HG02840 (cell line): ENCODE measurements around the gene USP20.
A peak's percentile ranks its signal among the peaks of the same experiment; 100 is the strongest.
"Not testable (repeated sequence)": the region's sequence is repeated elsewhere in the genome, so short reads cannot be mapped to it uniquely, and the experiment has no call there.

Experiments used
- ATAC-seq: cut with Tn5 transposase; IDR thresholded peaks from one replicate; pipeline ENCODE4 v1.9.1; 2021; ENCODE audit warnings: mild to moderate bottlenecking, moderate library complexity, moderate number of reproducible peaks; ENCODE audit not compliant: unreplicated experiment, low FRiP score

The USP20 gene

DNA sequence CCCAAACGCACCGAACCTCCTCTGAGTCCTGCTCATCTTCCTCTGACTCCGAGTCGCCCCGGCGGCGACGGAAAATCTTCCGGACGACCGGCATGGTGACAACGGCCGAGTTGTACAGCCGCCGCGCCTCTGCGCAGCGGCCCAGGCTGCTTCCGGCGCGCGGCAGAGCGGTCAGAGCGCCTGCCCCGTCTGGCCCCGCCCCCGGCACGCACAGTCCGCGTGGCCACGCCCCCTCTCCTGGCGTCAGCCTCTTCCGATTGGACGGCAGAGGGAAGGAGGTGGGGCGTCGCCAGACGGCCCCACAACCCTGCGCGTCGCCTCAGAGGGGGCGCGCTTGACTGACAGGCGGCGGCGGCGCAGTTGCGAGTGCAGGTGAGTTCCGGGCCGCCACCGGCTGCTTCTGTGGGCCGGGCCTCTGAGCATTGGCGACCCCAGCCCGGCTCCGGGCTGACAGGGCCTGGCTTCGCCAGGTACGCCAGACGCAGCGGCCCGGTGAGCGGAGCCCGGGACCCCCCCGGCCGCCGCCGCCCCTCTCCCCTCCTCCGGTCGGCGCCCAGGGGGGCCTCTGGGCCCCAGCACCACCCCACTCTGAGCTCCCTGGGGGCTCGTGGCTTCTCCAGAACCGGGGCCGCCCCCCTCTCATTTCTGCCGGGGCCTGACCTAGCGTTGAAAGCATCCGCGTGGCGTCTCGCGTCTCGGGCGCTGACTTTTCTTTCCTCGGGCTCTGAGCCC is at the start of gene USP20, which contains the start of gene C9orf78:
Gene USP20 (plus strand): TSS at position 331 of the 732 bp plus-strand sequence. CDS start 17,098 bp downstream, outside the sequence.
Gene C9orf78 (minus strand): TSS at position 148 of the 732 bp plus-strand sequence. CDS start 54 bp downstream, at position 94.
- peak; percentile 92 for ATAC-seq

DNA sequence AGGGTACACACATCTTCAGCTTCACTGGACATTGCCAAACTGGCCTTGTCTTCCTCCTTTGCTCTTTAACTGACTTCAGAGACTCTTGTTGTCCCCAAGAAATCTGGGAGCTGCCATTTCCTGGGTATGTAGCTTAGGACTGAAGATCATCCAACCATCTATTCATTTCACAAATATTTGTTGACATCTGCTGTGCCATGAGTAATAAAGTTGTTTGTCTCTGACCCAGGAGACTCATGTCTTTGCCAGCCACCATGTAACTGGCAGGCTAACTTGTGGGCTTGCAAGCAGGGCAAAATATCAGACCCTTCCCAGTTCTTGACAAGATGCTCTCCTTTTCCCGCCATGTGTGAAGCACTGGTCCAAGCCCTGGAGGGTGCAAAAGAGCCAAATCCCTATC is 49.4 kb upstream of the USP20 start:
- ATAC-seq: no peak

DNA sequence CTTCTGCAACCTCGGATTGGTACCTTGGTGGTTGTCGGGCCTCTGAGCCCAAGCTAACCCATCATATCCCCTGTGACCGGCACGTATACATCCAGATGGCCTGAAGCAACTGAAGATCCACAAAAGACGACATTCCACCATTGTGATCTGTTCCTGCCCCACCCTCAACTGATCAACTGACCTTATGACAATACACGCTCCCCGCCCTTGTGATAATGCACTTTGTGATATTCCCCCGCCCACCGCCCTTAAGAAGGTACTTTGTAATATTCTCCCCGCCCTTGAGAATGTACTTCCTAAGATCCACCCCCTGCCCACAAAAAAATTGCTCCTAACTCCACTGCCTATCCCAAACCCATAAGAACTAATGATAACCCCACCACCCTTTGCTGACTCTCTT is 48.8 kb upstream of the USP20 start:
- no peak for ATAC-seq

DNA sequence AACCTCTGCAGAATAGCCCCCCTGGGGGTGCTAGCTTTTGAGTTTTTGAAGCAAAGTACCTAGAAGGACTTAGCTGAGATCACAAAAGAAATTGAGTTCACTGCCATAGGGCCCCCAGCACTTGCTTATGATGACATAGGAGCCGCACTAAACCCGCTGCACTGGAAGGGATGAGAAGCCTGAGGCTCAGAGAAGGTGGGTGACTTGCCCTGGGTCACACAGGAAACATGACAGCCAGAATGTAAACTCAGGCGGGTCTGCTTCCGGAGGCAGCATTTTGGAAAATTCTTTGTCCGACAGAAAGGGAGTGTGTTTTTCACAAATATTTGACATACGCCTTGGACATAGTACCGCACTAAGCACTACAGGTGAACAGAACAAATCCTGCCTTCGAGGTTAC is 40.7 kb upstream of the USP20 start:
- no peak for ATAC-seq

DNA sequence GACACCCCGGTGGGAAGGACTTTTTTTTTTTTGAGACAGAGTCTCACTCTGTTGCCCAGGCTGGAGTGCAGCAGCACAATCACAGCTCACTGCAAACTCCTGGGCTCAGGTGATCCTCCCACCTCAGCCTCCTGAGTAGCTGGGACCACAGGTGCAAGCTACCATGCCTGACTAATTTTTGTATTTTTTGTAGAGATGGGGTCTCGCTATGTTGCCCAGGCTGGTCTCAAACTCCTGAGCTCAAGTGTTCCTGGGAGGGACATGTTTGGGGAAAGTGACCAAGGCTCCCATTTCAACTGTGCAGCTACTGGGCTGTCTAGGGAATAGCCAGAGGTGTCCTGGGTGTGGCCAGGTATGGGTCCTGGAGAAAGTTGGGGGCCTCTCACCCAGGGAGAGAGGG is 39.2 kb upstream of the USP20 start:
- ATAC-seq: not testable (repeated sequence)

DNA sequence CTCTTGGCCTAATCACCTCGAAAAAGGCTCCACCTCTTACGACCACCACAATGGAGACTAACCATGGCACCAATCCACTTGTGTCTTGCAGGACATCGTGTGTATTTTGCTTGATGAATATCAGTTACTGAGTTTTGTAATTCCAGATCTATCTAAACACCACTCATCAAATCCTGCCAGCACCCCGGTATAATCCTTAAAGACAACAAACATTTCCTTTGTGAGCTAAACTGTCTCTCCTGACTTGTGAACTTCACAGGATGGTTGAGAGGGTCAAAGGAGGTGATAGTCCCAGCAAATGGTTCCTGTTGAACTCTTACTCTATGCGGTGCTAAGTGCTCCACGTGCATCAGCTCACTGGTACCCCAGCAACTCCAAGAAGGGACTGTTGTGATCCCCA is 36.3 kb upstream of the USP20 start:
- no peak for ATAC-seq

DNA sequence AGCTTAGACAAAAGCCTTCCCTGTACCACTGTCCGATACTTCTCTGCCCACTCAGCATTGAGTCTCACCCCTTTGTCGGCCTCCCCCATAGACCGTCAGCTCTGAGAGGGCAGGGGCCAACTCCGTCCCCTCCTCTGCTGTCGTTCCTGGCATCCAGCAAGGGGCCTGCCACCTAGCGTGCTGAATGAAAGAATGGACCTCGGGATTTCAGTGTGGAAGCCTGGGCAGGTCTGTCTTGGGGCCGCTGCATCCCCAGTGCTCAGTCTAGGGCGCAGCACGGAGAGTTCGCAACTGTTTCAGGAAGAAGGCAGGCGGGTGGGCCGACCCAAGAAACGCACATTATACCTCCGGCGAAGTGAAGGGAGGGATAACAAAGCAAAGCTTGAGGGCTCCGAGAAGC is 33.8 kb upstream of the USP20 start:
- ATAC-seq: no peak

DNA sequence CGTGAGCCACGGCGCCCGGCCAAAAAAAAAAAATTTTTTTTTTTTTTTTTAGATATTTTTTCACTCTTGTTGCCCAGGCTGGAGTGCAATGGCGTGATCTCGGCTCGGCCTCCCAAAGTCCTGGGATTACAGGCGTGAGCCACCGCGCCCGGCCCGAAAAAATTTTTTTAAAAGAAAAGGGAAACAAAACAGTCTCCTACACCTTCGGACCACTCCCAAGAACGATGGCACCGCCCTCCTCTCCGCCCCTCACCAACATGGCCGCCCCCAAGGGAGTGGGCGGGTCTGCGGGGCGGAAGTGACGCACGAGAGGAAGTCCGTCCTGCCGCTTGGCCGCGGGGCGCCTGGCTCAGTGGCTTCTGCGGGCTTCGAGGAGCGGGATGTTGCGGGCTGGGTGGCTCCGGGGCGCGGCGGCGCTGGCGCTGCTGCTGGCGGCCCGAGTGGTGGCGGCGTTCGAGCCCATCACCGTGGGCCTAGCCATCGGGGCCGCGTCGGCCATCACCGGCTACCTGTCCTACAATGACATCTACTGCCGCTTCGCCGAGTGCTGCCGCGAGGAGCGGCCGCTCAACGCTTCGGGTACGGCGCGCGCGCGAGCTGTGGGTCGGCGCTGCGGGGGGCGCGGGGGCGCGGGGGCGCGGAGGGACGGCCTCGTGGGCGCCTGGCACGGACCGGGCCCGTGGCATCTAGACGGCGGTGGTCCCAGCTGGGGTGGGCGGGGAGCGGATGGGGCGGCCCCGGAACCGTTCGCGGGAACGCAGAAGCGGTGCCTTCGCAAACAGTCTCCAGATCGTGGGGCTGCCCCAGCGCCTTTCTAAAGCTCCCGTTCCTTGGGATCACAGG is 32.2 kb upstream of the USP20 start, which contains the start of gene TOR1B:
Gene TOR1B (plus strand): TSS at position 352 of the 843 bp plus-strand sequence. CDS start 29 bp downstream, at position 381.
- ATAC-seq: peak; percentile 69

DNA sequence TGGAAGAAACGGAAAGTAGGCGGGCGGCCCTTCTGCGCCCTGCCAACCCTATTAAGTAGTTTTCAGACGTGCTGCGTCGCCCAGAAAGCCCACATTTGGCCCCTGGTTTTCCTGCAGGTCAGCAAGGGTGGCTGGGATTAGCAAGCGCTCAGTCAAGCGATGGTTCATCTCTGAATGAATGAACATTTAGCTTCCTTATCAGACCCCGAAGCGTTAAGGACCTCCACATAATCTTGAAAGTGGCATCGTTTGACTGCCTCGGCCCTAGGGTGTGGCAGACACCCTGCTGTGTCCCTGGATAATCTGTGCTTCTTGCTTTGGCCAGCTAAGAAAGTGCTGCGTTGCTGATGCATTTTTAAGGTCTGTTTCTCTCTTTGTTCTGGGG is 31.6 kb upstream of the USP20 start:
- peak; percentile 15 for ATAC-seq

DNA sequence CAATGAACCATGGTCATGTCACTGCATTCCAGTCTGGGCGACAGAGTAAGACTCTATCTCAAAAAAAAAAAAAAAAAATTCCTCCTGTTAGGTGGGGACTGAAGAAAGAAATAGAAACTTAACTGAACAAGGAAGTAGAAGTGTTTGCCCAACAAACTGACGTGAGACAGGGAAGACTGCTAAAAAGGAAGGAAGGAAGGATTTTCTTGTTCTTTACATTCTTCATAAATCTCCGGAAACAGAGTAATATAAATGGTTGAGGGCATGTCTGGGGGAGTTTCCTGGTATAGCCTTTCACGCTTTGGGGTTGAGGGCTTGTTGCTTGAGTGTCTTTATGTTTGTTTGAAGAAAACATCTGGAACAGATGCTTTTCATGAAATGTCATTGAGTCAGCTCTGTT is 29.2 kb upstream of the USP20 start:
- no peak for ATAC-seq

DNA sequence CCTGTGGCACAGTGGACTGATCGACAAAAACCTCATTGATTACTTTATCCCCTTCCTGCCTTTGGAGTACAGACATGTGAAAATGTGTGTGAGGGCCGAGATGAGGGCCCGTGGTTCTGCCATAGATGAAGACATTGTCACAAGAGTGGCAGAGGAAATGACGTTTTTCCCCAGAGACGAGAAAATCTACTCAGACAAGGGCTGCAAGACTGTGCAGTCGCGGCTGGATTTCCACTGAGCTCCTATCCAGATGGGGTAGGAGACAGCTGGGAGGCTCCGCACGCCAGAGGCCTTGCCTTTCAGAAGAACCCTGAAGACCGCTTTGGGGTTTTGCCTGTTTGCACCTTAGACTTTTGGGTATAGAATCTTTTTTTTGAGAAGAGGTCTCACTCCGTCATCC is 25.9 kb upstream of the USP20 start:
- no peak for ATAC-seq

DNA sequence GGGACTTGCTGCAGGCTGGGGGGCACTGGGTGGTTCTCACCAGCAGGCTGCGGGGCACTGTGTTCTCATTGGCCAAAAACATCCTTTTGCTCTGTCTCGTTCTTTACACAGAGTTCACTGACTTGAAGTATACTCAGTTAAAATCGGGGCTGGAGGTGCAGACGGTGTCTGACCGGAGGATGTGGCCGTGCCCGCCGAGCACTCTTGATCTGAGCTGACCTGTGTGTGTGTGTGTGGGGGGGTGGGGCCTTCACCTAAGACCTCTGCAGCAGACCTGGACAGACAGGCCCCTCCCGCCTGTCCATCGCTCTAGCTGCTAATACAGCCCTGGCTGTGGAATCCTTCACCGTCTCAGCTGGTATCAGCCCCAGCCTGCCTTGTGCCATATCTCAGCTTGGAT is 25.1 kb upstream of the USP20 start:
- ATAC-seq: no peak

DNA sequence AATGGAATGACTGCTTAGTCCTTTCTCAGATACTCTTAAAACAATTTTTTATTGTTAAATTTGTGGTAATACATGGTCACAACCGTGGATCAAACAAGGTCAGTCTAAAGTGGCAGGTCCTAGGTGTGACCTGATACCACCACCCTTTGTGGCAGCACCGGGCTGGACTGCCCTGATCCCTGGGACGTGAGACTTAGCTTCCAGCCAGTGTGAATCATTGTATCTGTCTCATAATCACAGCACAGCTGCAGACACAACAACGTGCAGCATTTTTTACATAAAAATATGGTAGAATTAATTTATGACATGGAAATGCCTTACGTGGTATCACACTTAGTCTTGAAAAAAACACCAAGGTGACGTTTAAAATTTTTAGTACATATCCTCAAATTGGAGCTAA is 24.5 kb upstream of the USP20 start:
- no peak for ATAC-seq

DNA sequence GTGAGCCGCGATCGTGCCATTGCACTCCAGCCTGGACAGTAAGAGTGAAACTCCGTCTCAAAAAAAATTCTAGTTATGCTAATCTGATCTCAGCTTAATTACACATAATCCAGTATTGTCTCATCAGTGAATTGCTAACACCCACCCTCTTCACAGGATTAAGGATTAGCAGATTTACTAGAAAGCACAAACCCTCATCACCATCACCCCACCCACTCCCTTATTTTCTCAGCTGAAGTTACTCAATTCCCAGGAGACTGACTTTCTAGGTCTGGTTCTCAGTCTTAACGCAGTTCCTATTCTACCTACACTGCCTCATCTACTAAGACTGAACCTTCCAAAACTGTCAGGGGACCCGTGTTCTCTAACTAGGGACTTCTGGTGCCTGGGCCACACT is 23.3 kb upstream of the USP20 start:
- no peak for ATAC-seq

DNA sequence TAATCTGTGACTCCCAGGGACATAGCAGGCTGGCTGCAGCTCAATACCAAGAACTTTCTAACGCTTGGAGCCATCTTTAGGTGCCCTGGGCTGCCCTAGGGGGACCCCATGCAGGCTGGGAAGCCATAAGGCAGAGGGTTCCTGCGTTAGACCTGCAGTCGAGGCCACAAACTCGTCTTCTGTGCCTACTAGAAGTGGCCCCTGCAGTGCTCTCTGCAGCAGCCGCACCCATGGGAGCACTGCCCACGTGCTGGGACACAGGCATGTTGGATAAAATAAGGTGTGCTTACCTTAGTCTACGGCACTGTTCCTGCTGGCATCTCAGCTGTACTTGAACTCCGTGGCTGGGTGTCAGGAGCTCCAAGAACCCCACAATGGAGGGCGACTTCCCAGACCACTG is 22.9 kb upstream of the USP20 start:
- no peak for ATAC-seq

DNA sequence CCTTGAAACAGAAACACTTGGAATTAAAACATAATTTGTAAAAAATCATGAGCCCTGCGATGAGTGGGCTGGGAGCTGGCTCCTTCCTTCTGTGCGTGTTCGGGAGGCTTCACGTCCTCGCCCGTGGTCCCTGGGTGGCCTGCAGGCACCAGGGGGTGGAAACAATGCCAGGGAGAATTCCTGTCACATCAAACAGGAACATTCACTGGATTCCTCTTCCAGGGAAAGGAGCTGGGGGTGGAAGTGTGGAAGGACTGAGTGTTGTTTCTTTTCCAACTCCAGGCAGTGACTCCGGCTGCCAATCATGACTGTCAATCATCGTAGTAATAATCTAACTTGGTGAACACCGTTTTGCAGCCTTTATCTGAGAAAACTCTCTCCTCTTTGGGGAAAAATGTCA is 21.6 kb upstream of the USP20 start:
- no peak for ATAC-seq

DNA sequence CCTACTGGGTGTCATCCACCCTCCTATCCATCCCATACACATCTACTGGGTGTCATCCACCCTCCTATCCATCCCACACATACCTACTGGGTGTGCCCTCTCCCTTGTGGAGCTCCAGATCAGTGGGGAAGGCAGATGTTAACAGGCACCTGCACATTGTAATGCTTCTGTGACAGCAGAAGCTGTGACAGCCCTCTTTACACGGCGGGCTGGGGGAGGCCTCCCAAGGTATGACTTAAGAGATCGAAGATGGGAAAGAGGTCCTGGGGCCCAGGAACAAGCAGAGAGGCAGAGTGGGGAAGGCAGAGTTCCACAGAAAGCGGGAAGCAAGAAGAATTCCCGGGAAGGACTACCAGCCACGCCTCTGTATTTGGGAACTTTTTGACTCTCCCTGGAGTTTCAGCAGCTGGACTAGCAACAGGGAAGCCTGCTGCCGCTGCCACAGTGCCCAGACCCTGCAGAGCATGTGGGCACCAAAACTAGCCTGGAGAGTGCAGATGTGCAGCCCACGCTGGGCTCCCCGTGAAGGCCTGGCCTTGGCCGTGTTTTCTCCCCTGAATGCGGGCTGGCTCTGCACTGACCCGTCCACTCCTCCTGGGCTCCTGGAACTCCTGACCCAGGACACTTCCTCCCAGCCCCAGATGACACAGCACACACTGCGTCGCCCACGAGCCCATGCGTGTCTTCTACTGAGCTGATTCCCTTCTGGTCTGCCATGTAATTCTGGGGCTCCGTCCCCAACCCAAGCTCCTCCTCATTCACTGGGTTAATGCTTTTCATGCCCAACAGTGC is 20.6 kb upstream of the USP20 start:
- ATAC-seq: no peak

DNA sequence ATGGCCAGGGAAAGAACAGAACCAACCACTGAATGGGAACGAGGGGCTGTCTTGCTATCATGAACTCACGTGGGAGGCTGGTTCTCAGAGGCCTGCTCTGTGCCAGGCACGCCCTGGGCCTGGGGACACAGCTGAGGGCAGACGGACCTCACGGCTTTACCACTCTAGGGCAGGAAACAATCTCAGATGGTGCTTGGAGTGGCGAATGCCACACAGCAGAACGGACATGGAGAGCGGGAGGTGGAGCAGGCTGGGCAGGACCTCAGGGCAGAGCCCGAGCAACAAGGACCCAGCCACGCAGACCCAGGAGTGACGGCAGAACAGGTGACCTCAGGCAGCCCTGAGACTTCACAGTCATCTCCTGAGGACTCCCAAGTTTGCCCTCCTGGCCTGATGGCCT is 20.0 kb upstream of the USP20 start:
- ATAC-seq: no peak

DNA sequence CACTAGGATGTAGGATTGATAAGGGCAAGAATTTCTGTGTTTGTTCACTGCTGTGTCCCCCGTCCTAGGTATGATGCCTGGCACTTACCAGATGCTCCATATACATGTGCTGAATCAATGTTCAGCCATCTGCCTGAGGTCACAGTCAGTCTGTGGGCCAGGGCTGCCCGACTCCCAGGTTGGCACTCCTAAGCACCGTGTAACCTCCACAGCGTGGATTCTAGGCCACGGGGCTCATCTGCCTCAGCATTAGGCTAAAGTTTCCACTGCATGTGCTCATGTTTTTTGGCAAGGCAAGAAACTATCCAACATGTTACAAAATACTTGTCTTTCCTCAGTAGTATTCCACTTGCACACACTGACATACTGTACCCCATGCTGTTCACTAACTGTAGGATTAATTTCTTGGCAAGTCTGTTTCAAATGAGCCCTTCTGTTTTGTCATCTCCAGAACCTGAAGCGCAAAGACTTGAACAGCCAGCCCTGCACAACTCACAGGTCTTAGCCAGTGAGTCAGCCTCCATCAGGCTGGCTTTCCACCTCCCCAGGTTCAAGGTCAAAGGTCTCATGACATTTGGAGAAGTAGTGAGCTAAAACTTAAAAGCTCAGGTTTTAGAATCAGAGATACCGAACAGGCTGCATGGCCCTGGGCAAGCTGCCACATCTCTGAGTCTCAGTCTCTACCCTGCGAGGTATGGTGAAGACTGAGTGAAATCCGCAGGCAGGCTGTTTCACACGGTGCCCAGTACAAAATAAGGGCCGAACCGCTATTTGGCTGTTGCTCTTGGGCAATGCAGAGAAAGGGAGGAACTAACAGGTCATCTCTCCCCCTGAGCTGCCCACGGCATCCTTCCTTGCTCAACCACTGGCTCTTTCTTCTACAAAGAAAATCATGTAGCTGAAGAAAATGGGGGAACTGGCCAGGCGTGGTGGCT is 18.5 kb upstream of the USP20 start:
- ATAC-seq: no peak
